ENCODE data around the gene ANGEL2. TPM values are rescaled to one million over a fixed set of nuclear protein-coding genes. Genes with fewer than 3 reads are reported as not detected.

ANGEL2 gene
- total RNA-seq, 2 donors from 2014 or later: 55.8 to 60.4 TPM

DNA sequence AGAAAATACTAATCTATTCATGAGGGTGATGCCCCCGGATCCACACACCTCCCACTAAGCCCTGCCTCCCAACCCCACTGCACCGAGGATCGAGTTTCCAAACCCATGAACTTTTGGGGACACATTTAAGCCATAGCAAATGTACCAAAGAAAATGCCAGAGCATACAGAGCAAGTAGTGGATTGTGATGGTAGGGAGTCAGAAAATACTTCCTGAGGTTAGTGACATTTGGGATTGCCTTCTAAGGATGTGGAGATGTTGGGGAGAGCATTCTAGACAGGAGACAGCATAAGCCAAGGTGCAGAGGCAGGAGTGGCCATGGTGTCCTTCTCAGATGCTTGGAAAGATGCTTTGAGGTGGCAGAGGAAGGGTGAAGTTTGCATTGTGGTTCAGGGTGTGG lies 32.2 kb downstream of the ANGEL2 start:
- Mint-ChIP-seq H3K27me3 (ENCODE audit: insufficient read depth) (no peaks in the 10 kb centered on the region), H3K4me3 (no peak overlapping the region), H3K4me1 (no peaks in the 10 kb centered on the region), H3K36me3 (ENCODE audit: low read depth) (peaks cover 10% of the 10 kb centered on the region), H3K9me3 (no peaks in the 10 kb centered on the region), H3K27ac (no peak overlapping the region)
- no peak for DNase-seq
- no peak overlapping the region for H3K9ac ChIP-seq (ENCODE audit: extremely low read depth, low read length, poor library complexity, severe bottlenecking)
- no peak overlapping the region for H3K27ac ChIP-seq (ENCODE audit: low read depth, low read length)
- WGBS, 2 experiments (ENCODE audit: insufficient coverage in 1 of 2, insufficient read length in 1 of 2): 85 to 90% methylated on average over 2 to 3 of the region's 3 CpGs
- H3K9me3 ChIP-seq (ENCODE audit: control insufficient read depth, low read length): no peaks in the 10 kb centered on the region
- H3K4me3 ChIP-seq (ENCODE audit: low read length): no peak overlapping the region
- H3K36me3 ChIP-seq (ENCODE audit: control insufficient read depth, insufficient read depth, low read length): no peaks in the 10 kb centered on the region
- no peaks in the 10 kb centered on the region for H3K27me3 ChIP-seq (ENCODE audit: control insufficient read depth, insufficient read depth, low read length, poor library complexity, severe bottlenecking)
- H3K4me1 ChIP-seq (ENCODE audit: control insufficient read depth, insufficient read depth, low read length): no peaks in the 10 kb centered on the region
- TF ChIP-seq CTCF (conservative IDR thresholded peaks at IDR 0.05): no peak

DNA sequence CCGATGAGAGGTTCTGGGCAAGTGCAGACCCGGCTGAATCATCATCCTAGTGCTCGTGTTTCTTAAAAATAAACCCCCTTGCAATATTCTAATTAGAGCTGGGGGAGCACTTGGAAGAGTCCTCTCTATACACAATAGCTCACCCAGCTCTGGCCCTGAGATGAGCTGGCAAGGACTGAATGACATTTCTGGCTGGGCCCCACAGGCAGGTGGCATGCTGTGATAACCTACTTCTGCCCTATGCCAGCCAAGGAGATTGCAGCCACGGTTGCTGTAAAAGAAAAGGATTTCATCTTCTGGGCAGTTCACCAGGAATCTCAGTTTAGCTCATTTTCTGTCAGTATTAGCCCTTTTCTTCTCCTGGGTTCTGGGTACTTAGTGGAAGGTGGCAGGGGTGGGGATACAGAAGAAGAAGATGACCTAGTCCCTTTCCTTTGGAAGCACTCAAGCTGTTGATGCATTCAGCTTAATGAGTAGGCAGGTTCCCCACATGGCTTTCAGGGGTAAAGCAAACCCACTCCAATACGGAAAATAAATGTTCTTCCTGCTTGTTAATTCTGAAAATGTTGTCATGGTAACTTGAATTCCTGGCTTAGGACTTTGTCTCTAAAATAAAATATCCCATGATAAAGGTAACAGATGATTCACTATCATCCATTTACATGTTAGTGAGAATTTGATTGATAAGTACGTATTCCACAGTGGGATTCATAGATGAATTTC lies 33.1 kb downstream of the ANGEL2 start:
- no peaks in the 10 kb centered on the region for H3K9me3 Mint-ChIP-seq
- no peaks in the 10 kb centered on the region for H3K27me3 ChIP-seq (ENCODE audit: control insufficient read depth, insufficient read depth, low read length, poor library complexity, severe bottlenecking)
- H3K36me3 Mint-ChIP-seq (ENCODE audit: low read depth): peaks cover 9% of the 10 kb centered on the region
- H3K9me3 ChIP-seq (ENCODE audit: control insufficient read depth, low read length): no peaks in the 10 kb centered on the region
- no peak overlapping the region for H3K27ac Mint-ChIP-seq
- no peak overlapping the region for H3K9ac ChIP-seq (ENCODE audit: extremely low read depth, low read length, poor library complexity, severe bottlenecking)
- H3K4me3 ChIP-seq (ENCODE audit: low read length): no peak overlapping the region
- no peaks in the 10 kb centered on the region for H3K4me1 ChIP-seq (ENCODE audit: control insufficient read depth, insufficient read depth, low read length)
- H3K27me3 Mint-ChIP-seq (ENCODE audit: insufficient read depth): no peaks in the 10 kb centered on the region
- no peak overlapping the region for H3K4me3 Mint-ChIP-seq
- H3K36me3 ChIP-seq (ENCODE audit: control insufficient read depth, insufficient read depth, low read length): no peaks in the 10 kb centered on the region
- no peak for TF ChIP-seq CTCF (conservative IDR thresholded peaks at IDR 0.05)
- no peaks in the 10 kb centered on the region for H3K4me1 Mint-ChIP-seq
- DNase-seq: peak; percentile 29
- H3K27ac ChIP-seq (ENCODE audit: low read depth, low read length): no peak overlapping the region
- 94 to 100% methylated on average over 1 to 6 of the region's 6 CpGs for WGBS, 2 experiments (ENCODE audit: insufficient coverage in 1 of 2, insufficient read length in 1 of 2)

GRCh38 chr1:212981571-212982328 lies 33.9 kb downstream of the ANGEL2 start:
- Mint-ChIP-seq H3K36me3 (ENCODE audit: low read depth) (peaks cover 13% of the 10 kb centered on the region), H3K4me1 (no peaks in the 10 kb centered on the region)
- peak overlapping the region; percentile 30 for H3K27ac ChIP-seq (ENCODE audit: low read depth, low read length)

More at GRCh38 chr1:212981571-212982328, 33.9 kb downstream of the ANGEL2 start:
- H3K36me3 ChIP-seq (ENCODE audit: control insufficient read depth, insufficient read depth, low read length): peaks cover 5% of the 10 kb centered on the region
- H3K4me1 ChIP-seq (ENCODE audit: control insufficient read depth, insufficient read depth, low read length): no peaks in the 10 kb centered on the region
- no peak overlapping the region for H3K9ac ChIP-seq (ENCODE audit: extremely low read depth, low read length, poor library complexity, severe bottlenecking)
- H3K27me3 Mint-ChIP-seq (ENCODE audit: insufficient read depth): no peaks in the 10 kb centered on the region
- H3K9me3 Mint-ChIP-seq: no peaks in the 10 kb centered on the region
- DNase-seq: peak; percentile 38
- H3K4me3 ChIP-seq (ENCODE audit: low read length): no peak overlapping the region
- no peaks in the 10 kb centered on the region for H3K27me3 ChIP-seq (ENCODE audit: control insufficient read depth, insufficient read depth, low read length, poor library complexity, severe bottlenecking)
- no peaks in the 10 kb centered on the region for H3K9me3 ChIP-seq (ENCODE audit: control insufficient read depth, low read length)
- no peak for TF ChIP-seq CTCF (conservative IDR thresholded peaks at IDR 0.05)
- WGBS, 2 experiments (ENCODE audit: insufficient coverage in 1 of 2, insufficient read length in 1 of 2): 92 to 97% methylated on average over 5 to 13 of the region's 13 CpGs
- H3K4me3 Mint-ChIP-seq: no peak overlapping the region
- H3K27ac Mint-ChIP-seq: peak overlapping the region; percentile 19

Measured in endodermal cell (in vitro differentiated cells).